GM11168 (cell line): ENCODE measurements around the gene OSBPL2.

Experiments used
- in situ Hi-C: fragments of 300-500 bp; cut with MboI; formaldehyde crosslinking; loops from one replicate; pipeline ENCODE4 v1.12.0; 2022; ENCODE audit warnings: low sequenced_read_pairs; ENCODE audit not compliant: unreplicated experiment

The OSBPL2 gene

DNA sequence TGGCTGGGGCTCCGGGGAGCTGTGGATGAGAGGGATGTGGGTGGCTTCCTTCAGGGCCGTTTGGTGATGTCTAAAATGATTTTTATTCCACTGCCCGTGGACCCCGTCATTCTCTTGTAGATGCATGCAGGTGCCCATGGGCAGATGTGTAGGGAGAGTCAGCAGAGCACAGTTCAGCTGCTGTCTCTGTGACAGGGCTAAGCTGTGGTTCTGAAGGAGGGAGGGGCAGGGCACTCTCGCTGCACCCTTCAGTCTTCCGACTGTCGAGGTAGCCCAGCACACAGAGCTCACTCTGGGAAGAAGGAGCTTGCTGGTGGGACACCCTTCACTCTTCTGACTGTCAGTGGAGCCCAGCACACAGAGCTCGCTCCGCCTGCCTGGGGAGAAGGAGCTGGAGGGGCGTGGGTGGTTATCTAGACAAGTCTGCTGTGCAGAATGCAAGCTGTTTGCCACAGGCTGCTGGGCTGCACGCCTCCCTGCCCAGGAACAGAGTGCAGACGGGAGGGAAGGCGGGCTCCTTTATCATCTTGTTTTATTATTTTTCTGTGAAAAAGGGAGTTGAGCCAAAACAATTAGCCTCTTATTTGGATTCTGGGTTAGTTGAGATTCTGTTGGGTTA, 36.1 kb downstream of the OSBPL2 start:
- in situ Hi-C loops: no loop called here

DNA sequence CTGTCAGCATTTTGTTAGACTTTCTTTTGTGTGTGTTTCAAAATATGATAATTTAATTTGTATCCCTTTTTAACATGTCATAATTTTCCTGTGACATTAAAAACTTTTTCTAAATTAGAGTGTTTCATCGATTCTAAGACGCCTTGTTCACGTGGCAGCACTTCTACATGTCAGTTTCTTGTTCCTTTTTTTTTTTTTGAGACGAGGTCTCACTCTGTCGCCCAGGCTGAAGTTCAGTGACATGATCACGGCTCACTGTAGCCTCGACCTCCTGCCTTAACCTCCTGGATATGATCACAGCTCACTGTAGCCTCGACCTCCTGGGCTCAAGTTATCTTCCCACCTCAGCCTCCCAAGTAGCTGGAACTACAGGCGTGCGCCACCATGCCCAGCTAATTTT, 36.9 kb downstream of the OSBPL2 start:
- in situ Hi-C loops: no loop called here

- in situ Hi-C loops: no loop called here
Observed at GRCh38 chr20:62276439-62276838, 38.1 kb downstream of the OSBPL2 start.

GRCh38 chr20:62277253-62277652, 38.9 kb downstream of the OSBPL2 start:
- in situ Hi-C loops: no loop called here

DNA sequence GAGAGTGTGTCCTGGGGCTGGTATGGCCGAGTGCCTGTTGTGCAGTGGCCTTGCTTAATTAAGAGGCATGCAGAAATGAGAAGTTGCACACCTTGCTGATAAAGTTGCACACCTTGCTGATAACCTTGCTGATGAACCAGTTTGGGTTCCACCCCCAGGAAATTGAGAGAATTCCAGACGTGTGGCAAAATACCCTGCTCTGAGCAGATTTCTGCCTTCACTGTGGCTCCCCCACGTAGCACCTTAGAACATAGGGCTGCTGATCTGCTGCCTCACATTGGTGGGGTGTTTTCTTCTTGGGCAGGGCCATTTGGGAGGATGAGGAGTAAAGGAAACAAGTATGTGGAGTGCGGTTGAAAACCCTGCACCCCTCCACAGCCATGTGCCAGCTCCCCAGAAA, 42.0 kb downstream of the OSBPL2 start:
- in situ Hi-C loops: no loop called here

GRCh38 chr20:62281161-62281933, 43.0 kb downstream of the OSBPL2 start:
- in situ Hi-C loops: no loop called here

- in situ Hi-C loops: no loop called here
Observed at GRCh38 chr20:62282103-62282502, 43.8 kb downstream of the OSBPL2 start.

- in situ Hi-C loops: no loop called here
Observed at GRCh38 chr20:62282877-62283503, 44.7 kb downstream of the OSBPL2 start.

DNA sequence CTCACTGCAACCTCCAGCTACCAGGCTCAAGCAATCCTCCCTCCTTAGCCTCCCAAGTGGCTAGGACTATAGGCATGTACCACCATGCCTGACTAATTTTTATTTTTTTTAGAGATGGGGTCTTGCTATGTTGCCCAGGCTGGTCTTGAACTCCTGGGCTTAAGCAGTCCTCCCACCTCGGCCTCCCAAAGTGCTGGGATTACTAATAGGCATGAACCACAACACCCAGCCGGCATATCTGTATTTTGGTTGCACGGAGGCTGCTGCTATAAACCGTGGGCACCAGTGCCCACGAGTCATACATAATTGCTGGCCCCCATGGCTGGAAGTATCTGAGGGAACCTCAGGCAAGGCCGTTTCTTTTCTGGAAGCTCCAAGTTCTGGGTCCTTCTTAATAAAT, 46.1 kb downstream of the OSBPL2 start:
- in situ Hi-C loops: no loop called here

GRCh38 chr20:62285151-62285550, 46.8 kb downstream of the OSBPL2 start:
- in situ Hi-C loops: no loop called here

DNA sequence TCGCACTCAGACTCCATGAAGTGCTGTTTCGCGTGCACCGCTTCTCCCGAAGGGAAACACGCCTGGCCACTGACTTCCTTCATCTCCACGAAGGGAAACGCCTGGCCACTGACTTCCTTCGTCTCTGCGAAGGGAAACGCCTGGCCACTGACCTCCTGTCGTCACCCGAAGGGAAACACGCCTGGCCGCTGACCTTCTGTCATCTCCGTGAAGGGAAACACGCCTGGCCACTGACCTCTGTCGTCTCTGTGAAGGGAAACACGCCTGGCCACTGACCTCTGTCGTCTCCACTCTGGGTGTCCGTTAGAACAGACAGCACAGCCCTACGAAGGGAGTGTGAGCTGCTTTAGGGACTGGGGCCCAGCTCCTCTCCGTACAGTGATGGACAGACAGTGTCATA, 47.4 kb downstream of the OSBPL2 start:
- in situ Hi-C loops: no loop called here

- in situ Hi-C loops: no loop called here
Observed at GRCh38 chr20:62286493-62287064, 48.3 kb downstream of the OSBPL2 start.

GRCh38 chr20:62287129-62287528, 48.8 kb downstream of the OSBPL2 start:
- in situ Hi-C loops: no loop called here

DNA sequence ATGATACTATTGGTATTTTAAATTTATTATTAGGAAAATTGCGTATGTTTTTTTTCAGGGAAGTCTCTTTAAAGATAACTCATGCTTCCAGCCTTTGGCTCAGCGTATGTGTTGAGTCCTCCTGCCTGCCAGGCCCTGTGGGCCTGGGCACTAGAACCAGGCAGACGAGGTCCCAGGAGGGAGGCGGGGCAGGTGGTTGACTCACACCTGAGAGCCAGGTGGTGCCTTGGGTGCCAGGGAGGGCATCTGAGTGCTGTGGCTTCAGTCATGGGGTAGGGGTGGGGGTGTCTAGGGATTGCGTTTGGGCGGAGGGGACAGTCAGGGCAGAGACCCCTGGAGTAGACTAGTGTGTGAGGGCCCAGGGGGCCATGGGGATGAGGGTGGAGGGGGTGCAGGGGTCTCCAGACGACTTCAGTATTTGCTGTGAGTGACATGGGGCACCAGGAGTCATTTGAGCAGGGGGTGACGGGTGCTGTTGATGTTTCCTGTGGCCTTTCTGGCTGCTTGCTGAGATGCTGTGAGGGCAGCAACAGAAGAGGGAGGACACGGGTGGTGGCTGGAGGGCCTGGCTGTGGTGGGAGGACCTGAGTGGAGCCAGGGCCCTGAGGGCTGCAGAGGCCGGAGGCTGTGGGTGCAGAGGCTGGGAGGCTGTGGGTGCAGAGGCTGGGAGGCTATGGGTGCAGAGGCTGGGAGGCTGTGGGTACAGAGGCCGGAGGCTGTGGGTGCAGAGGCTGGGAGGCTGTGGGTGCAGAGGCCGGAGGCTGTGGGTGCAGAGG, 49.6 kb downstream of the OSBPL2 start:
- in situ Hi-C loops: no loop called here

DNA sequence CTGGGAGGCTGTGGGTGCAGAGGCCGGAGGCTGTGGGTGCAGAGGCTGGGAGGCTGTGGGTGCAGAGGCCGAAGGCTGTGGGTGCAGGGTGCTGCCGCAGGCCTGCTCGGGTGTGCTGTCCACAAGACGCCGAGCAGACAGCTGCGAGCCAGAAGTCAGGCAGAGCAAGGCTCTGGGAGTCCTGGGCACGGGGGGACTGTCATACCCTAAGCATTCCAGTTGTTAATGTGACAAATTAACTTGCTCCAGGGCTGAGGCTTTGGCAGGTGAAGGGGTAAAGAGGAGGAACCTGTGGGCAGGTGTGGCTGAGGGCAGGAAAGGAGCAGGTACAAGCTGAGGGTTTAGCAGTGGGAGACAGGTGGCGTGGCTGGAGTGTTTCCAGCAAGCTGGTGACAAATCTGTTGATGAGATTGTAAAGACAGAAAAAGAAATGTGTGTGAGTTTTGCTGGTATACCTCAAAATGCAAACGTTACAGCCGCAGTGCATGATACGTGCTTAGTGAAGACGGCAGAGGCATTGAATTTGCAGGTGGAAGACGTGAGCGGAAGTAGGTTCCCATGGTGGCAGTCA, 50.3 kb downstream of the OSBPL2 start:
- in situ Hi-C loops: no loop called here

DNA sequence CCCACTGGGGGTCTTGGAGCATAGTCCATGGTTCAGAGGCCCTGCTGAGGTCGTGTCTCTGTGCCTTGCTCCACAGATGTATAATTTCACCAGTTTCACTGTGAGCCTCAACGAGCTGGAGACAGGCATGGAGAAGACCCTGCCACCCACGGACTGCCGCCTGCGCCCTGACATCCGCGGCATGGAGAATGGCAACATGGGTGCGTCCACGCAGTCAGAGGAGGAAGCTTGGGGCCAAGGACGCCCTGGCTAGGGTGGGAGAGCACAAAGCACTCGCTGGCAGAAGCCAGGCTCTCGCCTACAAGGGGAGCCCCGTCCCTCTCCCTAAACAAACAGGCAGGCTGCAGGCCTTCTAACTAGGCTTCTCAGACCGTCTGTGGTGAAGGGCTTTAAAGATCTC, 50.8 kb downstream of the OSBPL2 start:
- in situ Hi-C loops: no loop called here

- in situ Hi-C loops: no loop called here
Observed at GRCh38 chr20:62289898-62290297, 51.6 kb downstream of the OSBPL2 start.

- in situ Hi-C loops: no loop called here
Observed at GRCh38 chr20:62291251-62292066, 53.1 kb downstream of the OSBPL2 start.

DNA sequence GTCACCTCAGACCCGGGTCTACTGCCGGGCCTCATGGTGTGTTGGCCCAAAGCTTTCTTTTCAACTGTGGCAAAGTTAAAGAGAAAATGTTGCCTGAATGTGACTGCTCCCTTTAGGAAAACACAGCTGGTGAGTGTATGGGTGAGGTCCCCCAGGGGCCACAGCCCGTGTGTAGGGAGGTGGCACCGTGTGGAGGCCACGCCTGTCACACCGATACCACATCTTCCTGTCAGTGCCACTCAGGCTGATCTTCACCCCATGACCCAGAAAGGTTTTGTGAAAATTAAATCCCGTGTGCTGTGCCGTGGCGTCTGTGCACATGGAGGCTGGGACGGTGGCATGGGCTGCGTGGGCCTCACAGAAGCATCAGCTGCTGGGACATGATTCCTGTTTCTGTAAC, 53.8 kb downstream of the OSBPL2 start:
- in situ Hi-C loops: no loop called here
